22Rv1 (cell line): Measurements from ENCODE around the gene RABIF.
"Not testable (repeated sequence)": the region's sequence is repeated elsewhere in the genome, so short reads cannot be mapped to it uniquely, and the experiment has no call there.

Experiments
- H3K27ac ChIP-seq: fragments of 450-650 bp; 2 replicates; pipeline ENCODE4 v1.5.1; 2017
- ZFX ChIP-seq: fragments of 450-650 bp; IDR thresholded peaks from 2 replicates; pipeline ENCODE4 v1.6.1; 2017; ENCODE audit warnings: antibody characterized with exemption, borderline replicate concordance
- TF ChIP-seq, protein P1 (sequence below): fragments of 450-650 bp; IDR thresholded peaks from 2 replicates; pipeline ENCODE4 v1.5.1; 2017; ENCODE audit warnings: mild to moderate bottlenecking

RABIF gene

GRCh38 chr1:202888531-202889360, at the start of gene RABIF:
Gene RABIF (minus strand): TSS chr1:202889149. CDS start chr1:202889098, 51 bp downstream.
- peak within 1 kb of the TSS; percentile 97 for H3K27ac ChIP-seq
- TF ChIP-seq, protein P1, sequence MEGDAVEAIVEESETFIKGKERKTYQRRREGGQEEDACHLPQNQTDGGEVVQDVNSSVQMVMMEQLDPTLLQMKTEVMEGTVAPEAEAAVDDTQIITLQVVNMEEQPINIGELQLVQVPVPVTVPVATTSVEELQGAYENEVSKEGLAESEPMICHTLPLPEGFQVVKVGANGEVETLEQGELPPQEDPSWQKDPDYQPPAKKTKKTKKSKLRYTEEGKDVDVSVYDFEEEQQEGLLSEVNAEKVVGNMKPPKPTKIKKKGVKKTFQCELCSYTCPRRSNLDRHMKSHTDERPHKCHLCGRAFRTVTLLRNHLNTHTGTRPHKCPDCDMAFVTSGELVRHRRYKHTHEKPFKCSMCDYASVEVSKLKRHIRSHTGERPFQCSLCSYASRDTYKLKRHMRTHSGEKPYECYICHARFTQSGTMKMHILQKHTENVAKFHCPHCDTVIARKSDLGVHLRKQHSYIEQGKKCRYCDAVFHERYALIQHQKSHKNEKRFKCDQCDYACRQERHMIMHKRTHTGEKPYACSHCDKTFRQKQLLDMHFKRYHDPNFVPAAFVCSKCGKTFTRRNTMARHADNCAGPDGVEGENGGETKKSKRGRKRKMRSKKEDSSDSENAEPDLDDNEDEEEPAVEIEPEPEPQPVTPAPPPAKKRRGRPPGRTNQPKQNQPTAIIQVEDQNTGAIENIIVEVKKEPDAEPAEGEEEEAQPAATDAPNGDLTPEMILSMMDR: peak; percentile 36
- no peak for TF ChIP-seq ZFX

DNA sequence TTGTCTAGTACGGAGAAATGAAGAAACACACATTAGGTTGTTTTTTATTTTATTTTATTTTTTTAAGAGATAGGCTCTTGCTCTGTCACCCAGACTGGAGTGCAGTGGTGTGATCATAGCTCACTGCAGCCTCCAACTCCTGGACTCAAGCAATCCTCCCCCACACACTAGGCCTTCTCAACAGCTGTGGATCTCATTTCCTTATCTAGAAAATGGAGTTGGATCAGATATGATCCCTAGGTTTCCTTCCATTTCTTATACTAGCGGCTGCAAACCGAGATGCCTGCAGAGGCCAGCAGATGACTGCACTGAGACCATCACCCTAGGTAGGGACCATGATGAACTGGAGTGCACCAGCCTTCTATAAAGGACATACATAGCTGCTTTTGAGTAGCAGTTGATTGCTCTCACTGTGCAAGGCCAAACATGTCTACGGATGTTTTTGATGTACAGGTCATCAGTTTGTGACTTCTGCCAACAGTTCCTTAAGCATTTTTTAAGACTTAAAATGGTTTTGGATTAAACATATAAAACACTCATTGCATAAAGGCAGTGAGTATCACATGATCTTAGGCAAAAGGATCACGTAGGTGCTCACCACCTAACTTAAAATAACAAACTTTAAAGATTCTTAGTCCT, 49.5 kb upstream of the RABIF start:
- TF ChIP-seq, protein P1: no peak
- TF ChIP-seq ZFX: no peak

DNA sequence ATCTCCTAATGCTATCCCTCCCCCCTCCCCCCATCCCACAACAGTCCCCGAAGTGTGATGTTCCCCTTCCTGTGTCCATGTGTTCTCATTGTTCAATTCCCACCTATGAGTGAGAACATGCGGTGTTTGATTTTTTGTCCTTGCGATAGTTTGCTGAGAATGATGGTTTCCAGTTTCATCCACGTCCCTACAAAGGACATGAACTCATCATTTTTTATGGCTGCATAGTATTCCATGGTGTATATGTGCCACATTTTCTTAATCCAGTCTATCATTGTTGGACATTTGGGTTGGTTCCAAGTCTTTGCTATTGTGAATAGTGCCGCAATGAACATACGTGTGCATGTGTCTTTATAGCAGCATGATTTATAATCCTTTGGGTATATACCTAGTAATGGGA, 47.5 kb upstream of the RABIF start:
- not testable (repeated sequence) for H3K27ac ChIP-seq

More for the DNA sequence above, 49.5 kb upstream of the RABIF start:
- no peak overlapping the region for H3K27ac ChIP-seq

DNA sequence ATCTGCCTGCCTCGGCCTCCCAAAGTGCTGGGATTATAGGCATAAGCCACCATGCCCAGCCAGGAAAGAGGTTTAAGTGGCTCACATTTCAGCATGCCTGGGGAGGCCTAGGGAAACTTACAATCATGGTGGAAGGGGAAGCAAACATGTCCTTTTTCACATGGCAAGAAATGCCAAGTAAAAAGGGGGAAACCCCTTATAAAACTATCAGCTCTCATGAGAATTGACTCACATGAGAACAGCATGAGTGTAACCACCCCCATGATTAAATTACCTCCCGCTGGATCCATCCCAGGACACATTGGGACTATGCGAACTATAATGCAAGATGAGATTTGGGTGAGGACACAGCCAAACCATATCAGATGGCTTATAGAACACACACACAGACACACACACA, 46.9 kb upstream of the RABIF start:
- TF ChIP-seq, protein P1: no peak
- no peak for TF ChIP-seq ZFX
- H3K27ac ChIP-seq: no peak overlapping the region

- H3K27ac ChIP-seq: no peak overlapping the region
- no peak for TF ChIP-seq ZFX
- TF ChIP-seq, protein P1: no peak
Measured at GRCh38 chr1:202934755-202935154, 45.8 kb upstream of the RABIF start.

DNA sequence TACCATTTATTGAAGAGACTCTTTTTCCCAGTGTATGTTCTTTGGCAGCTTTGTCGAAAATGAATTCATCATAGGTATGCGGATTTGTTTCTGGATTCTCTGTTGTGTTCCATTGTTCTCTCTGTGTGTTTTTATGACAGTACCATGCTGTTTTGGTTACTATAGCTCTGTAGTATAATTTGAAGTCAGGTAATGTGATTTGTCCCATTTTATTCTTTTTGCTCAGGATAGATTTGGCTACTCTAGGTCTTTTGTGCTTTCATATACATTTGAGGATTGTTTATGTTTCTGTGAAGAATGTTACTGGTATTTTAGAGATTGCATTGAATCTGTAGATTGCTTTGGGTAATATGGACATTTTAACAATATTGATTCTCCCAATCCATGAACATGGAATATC, 43.5 kb upstream of the RABIF start:
- H3K27ac ChIP-seq: no peak overlapping the region
- TF ChIP-seq ZFX: no peak
- TF ChIP-seq, protein P1: no peak

DNA sequence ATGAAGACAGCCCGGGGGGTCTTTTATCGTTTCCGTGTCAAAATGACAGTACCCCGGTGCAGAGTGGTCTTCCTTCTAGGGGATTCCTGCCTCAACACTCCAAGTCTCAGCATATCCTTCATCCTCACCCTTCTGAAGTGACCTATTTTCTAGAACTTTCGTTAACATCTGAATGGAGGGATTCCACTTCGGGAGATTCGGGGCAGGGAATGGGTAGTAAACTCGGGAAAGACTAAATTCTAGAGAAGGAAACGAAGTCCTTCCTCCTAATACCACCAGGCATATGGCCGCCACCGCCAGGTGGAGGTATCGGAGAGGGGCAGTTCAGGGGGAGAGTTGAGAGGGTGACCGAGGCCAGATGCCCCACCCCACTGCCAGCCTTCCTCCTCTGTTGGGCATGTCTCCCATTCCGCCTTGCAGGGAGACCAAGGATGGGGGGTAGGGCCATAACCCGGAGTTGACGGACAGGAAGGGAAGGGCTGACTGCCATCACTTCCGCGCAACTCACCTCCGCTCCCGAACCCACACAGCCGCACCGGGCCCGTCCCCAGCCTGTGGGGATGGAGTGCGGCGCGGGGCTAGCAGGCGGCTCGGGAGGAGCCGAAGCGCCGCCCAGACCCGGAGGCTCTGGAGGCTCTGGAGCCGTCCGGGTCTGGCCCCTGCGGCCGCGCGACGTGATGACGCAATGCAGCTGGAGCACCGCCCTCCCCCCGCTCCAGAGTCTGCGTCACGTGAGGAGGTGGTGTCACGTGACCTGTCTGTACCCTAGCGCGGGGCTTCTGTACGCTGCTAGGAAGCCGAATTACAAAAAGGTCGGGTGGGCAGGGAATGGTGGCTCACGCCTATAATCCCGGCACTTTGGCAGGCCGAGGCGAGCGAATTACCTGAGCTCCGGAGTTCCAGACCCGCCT, 37.9 kb upstream of the RABIF start, which contains the start of gene KLHL12:
Gene KLHL12, minus strand, starts transcription at position 654 of the 911 bp plus-strand sequence. CDS start 2,072 bp downstream, outside the sequence.
- TF ChIP-seq, protein P1: peak; percentile 83
- no peak for TF ChIP-seq ZFX
- peak within 1 kb of the TSS; percentile 92 for H3K27ac ChIP-seq
